Thyroid gland (tissue), 4 donors: Measurements from ENCODE around the gene WFDC12. TPM values are rescaled to one million over a fixed set of nuclear protein-coding genes. Genes with fewer than 3 reads are reported as not detected.

ENCODE experiments used
- DNase-seq, 2 donors: peaks; one replicate each; pipeline ENCODE4 v3.0.0-alpha.2; 2019
- H3K27ac ChIP-seq, 3 donors: fragments of 200-600 bp; sonication (generic); 1 replicate in 2 of 3; 2 replicates in 1 of 3; pipeline ENCODE4 v1.5.1; 2016 to 2019; ENCODE audit warnings: mild to moderate bottlenecking in 1 of 3, moderate library complexity in 1 of 3
- H3K27me3 ChIP-seq: fragments of 200-600 bp; sonication (generic); one replicate; pipeline ENCODE4 v1.5.1; 2019
- H3K36me3 ChIP-seq, 2 donors: fragments of 200-600 bp; sonication (generic); one replicate each; pipeline ENCODE4 v1.5.1; 2016 to 2019
- H3K4me1 ChIP-seq, 2 donors: fragments of 200-600 bp; sonication (generic); one replicate each; pipeline ENCODE4 v1.5.1; 2017 to 2019
- H3K4me3 ChIP-seq, 3 donors: fragments of 200-600 bp; sonication (generic); replicated peaks in 1 of 3; 1 replicate in 2 of 3; 2 replicates in 1 of 3; pipeline ENCODE4 v1.5.1; 2016; ENCODE audit warnings: mild to moderate bottlenecking in 1 of 3
- H3K9me3 ChIP-seq: fragments of 200-600 bp; sonication (generic); one replicate; pipeline ENCODE4 v1.5.1; 2017
- CTCF ChIP-seq, 6 experiments: fragments of 200-600 bp in 3 of 6; fragments of 450-650 bp in 3 of 6; sonication (generic) in 3 of 6; IDR thresholded peaks; one replicate each; pipeline ENCODE4 v1.5.1; 2016 to 2019; ENCODE audit warnings: antibody characterized with exemption in 6 of 6, mild to moderate bottlenecking in 2 of 6, inconsistent platforms in 1 of 6, moderate library complexity in 1 of 6
- POLR2A ChIP-seq, 2 donors: fragments of 450-650 bp; IDR thresholded peaks; one replicate each; pipeline ENCODE4 v1.6.1; 2017; ENCODE audit warnings: antibody characterized with exemption in 2 of 2, mild to moderate bottlenecking in 2 of 2, moderate library complexity in 1 of 2
- WGBS, 2 donors: methylation state at CpG; one replicate each; pipeline ENCODE4 v1.1.5; 2017; 5-methylcytosine and 5-hydroxymethylcytosine counted together
- intact Hi-C: fragments of 100-400 bp; cut with DNase I; formaldehyde crosslinking; loops from one replicate; pipeline ENCODE4 v1.15.1; 2023
- total RNA-seq, 4 donors: library from RNA; depleted of rRNA; stranded (reverse); fragments of >200 nt; gene quantifications; one replicate each; pipeline ENCODE4 v1.2.3, GENCODE V29; 2016

WFDC12 gene
- total RNA-seq: not detected

- 87 to 89% methylated on average over 5 to 6 of the region's 6 CpGs for WGBS, 2 donors
- no peak for DNase-seq
- Histone ChIP-seq H3K27ac (no peak within 1 kb of the TSS), H3K36me3 (no peaks in the 10 kb centered on the region), H3K4me3 (no peak within 1 kb of the TSS), H3K9me3 (no peaks in the 10 kb centered on the region), H3K27me3 (no peaks in the 10 kb centered on the region), H3K4me1 (no peaks in the 10 kb centered on the region)
- intact Hi-C loops: no loop called here
- TF ChIP-seq POLR2A (IDR thresholded peaks at IDR 0.05) (no peak), CTCF (IDR thresholded peaks at IDR 0.05) (no peak)
Measured at GRCh38 chr20:45124365-45124764, at the start of gene WFDC12. WFDC12 (minus strand) TSS chr20:45124465; CDS start chr20:45124447, 18 bp downstream.

- H3K9me3 ChIP-seq: no peaks in the 10 kb centered on the region
- H3K27ac ChIP-seq: no peak overlapping the region
- DNase-seq: no peak
- no peaks in the 10 kb centered on the region for H3K36me3 ChIP-seq
- no peaks in the 10 kb centered on the region for H3K4me1 ChIP-seq
- TF ChIP-seq POLR2A (IDR thresholded peaks at IDR 0.05): no peak
- no peak for TF ChIP-seq CTCF (IDR thresholded peaks at IDR 0.05)
- WGBS, 2 donors: 19 to 42% methylated on average over 1 of the region's 1 CpG
- H3K4me3 ChIP-seq: no peak overlapping the region
- intact Hi-C loops: no loop called here
- H3K27me3 ChIP-seq: no peaks in the 10 kb centered on the region
Measured at GRCh38 chr20:45173522-45173921, 49.3 kb upstream of the WFDC12 start.

- Histone ChIP-seq H3K27ac (no peak overlapping the region), H3K27me3 (no peaks in the 10 kb centered on the region), H3K4me3 (no peak overlapping the region), H3K36me3 (no peaks in the 10 kb centered on the region), H3K9me3 (no peaks in the 10 kb centered on the region), H3K4me1 (no peaks in the 10 kb centered on the region)
- WGBS, 2 donors: 90 to 93% methylated on average over 1 of the region's 1 CpG
- intact Hi-C loops: no loop called here
- DNase-seq: no peak
- TF ChIP-seq CTCF (IDR thresholded peaks at IDR 0.05) (no peak), POLR2A (IDR thresholded peaks at IDR 0.05) (no peak)
Measured at GRCh38 chr20:45164906-45165305, 40.6 kb upstream of the WFDC12 start.

- 46 to 64% methylated on average over 1 of the region's 1 CpG for whole genome bisulfite sequencing, 2 donors
- DNase-seq: no peak
- intact Hi-C loops: no loop called here
- no peaks in the 10 kb centered on the region for H3K4me1 ChIP-seq
- H3K27ac ChIP-seq: no peak overlapping the region
- H3K27me3 ChIP-seq: no peaks in the 10 kb centered on the region
- TF ChIP-seq CTCF (IDR thresholded peaks at IDR 0.05) (no peak), POLR2A (IDR thresholded peaks at IDR 0.05) (no peak)
- no peaks in the 10 kb centered on the region for H3K36me3 ChIP-seq
- H3K9me3 ChIP-seq: no peaks in the 10 kb centered on the region
- H3K4me3 ChIP-seq: no peak overlapping the region
Measured at GRCh38 chr20:45163083-45163803, 39.0 kb upstream of the WFDC12 start.

- intact Hi-C loops: no loop called here
- Histone ChIP-seq H3K4me3 (no peak overlapping the region), H3K36me3 (no peaks in the 10 kb centered on the region), H3K27ac (no peak overlapping the region), H3K9me3 (no peaks in the 10 kb centered on the region), H3K4me1 (peaks cover 0 to 4% of the 10 kb centered on the region in 2 donors), H3K27me3 (no peaks in the 10 kb centered on the region)
- TF ChIP-seq CTCF (IDR thresholded peaks at IDR 0.05): no peak
- TF ChIP-seq POLR2A (IDR thresholded peaks at IDR 0.05): no peak
- 31 to 38% methylated on average over 1 of the region's 1 CpG for WGBS, 2 donors
- DNase-seq: no peak
Measured at GRCh38 chr20:45157962-45158361, 33.7 kb upstream of the WFDC12 start.
